Keratinocyte (primary cell): ENCODE measurements around the gene DLK2.

Experiments
- CTCF ChIP-seq, 3 experiments: IDR thresholded peaks in 1 of 3; conservative IDR thresholded peaks in 1 of 3; optimal IDR thresholded peaks in 1 of 3; 2 replicates in 2 of 3; 3 replicates in 1 of 3; pipeline versions ENCODE3 to v1.5.1; 2011; ENCODE audit warnings: low read length in 3 of 3, mild to moderate bottlenecking in 3 of 3, moderate library complexity in 2 of 3, control low read depth in 1 of 3, inconsistent platforms in 1 of 3; ENCODE audit not compliant: insufficient read depth in 2 of 3; ENCODE audit errors: extremely low read depth in 1 of 3
- EZH2 ChIP-seq: IDR thresholded peaks from one replicate; pipeline ENCODE4 v1.6.1; 2012; ENCODE audit warnings: inconsistent platforms, mild to moderate bottlenecking, low read length, moderate library complexity

GRCh38 chr6:43495409-43495941 is 40.1 kb upstream of the DLK2 start:
- TF ChIP-seq CTCF (optimal IDR thresholded peaks at IDR 0.05 in 1 of 3, IDR thresholded peaks at IDR 0.05 in 1 of 3, conservative IDR thresholded peaks at IDR 0.05 in 1 of 3; ENCODE audit: extremely low read depth in 1 of 3, insufficient read depth in 2 of 3, low read length in 3 of 3): peak in 2 of 3 experiments; percentile 35 to 59
- no peak for TF ChIP-seq EZH2
